NCI-H1436 treated with DMSO at 0.1 percent for 48 hours (cell line): ENCODE measurements around the gene MRPL2.
"Not testable (repeated sequence)": the region's sequence is repeated elsewhere in the genome, so short reads cannot be mapped to it uniquely, and the experiment has no call there.

ENCODE experiments used
- DNase-seq: peaks from one replicate; lab custom pipeline; 2025; lab: John Stamatoyannopoulos, UW

The MRPL2 gene

GRCh38 chr6:43053545-43054205 lies 5.6 kb downstream of the MRPL2 start, which contains the start of gene CUL7:
CUL7 (minus strand) TSS chr6:43053851; CDS start chr6:43052788, 1,063 bp downstream.
- peak; percentile 83 for DNase-seq

GRCh38 chr6:43052842-43053544 lies 6.2 kb downstream of the MRPL2 start:
- no peak for DNase-seq

- no peak for DNase-seq
Measured at GRCh38 chr6:43052225-43052841, 6.9 kb downstream of the MRPL2 start.

GRCh38 chr6:43050981-43051380 lies 8.3 kb downstream of the MRPL2 start:
- no peak for DNase-seq

GRCh38 chr6:43047998-43048397 lies 11.2 kb downstream of the MRPL2 start:
- DNase-seq: no peak

- no peak for DNase-seq
Measured at GRCh38 chr6:43045371-43045930, 13.8 kb downstream of the MRPL2 start.

- no peak for DNase-seq
Measured at GRCh38 chr6:43043310-43043709, 15.9 kb downstream of the MRPL2 start.

- DNase-seq: not testable (repeated sequence)
Measured at GRCh38 chr6:43041475-43041874, 17.8 kb downstream of the MRPL2 start.

GRCh38 chr6:43040542-43041257 lies 18.5 kb downstream of the MRPL2 start:
- no peak for DNase-seq

- no peak for DNase-seq
Measured at GRCh38 chr6:43038727-43039126, 20.5 kb downstream of the MRPL2 start.

GRCh38 chr6:43037706-43038105 lies 21.5 kb downstream of the MRPL2 start:
- DNase-seq: no peak

GRCh38 chr6:43037197-43037596 lies 22.0 kb downstream of the MRPL2 start:
- no peak for DNase-seq

GRCh38 chr6:43036712-43037111 lies 22.5 kb downstream of the MRPL2 start:
- DNase-seq: no peak

- no peak for DNase-seq
Measured at GRCh38 chr6:43035495-43036194, 23.6 kb downstream of the MRPL2 start.

- DNase-seq: no peak
Measured at GRCh38 chr6:43034190-43034525, 25.1 kb downstream of the MRPL2 start.

- no peak for DNase-seq
Measured at GRCh38 chr6:43033496-43034189, 25.6 kb downstream of the MRPL2 start.

- no peak for DNase-seq
Measured at GRCh38 chr6:43032326-43032725, 26.9 kb downstream of the MRPL2 start.

GRCh38 chr6:43029120-43029519 lies 30.1 kb downstream of the MRPL2 start:
- DNase-seq: no peak

GRCh38 chr6:43026365-43026764 lies 32.9 kb downstream of the MRPL2 start:
- no peak for DNase-seq

- DNase-seq: no peak
Measured at GRCh38 chr6:43024436-43024835, 34.8 kb downstream of the MRPL2 start.
